Nephron (organoid): ENCODE measurements around the gene MARS1.
"Not testable (repeated sequence)": the region's sequence is repeated elsewhere in the genome, so short reads cannot be mapped to it uniquely, and the experiment has no call there.

Experiments used
- H3K27ac Mint-ChIP-seq, 3 experiments: 2 replicates each; pipeline ENCODE4 v1.8.0; 2020; ENCODE audit warnings: mixed read lengths in 3 of 3, mild to moderate bottlenecking in 2 of 3, moderate library complexity in 1 of 3
- H3K27me3 Mint-ChIP-seq: 2 replicates; pipeline ENCODE4 v1.8.0; 2021; ENCODE audit warnings: low read depth, mild to moderate bottlenecking, moderate library complexity, mixed read lengths
- H3K36me3 Mint-ChIP-seq: 2 replicates; pipeline ENCODE4 v1.8.0; 2020; ENCODE audit warnings: low read depth, mixed read lengths
- H3K4me1 Mint-ChIP-seq: 2 replicates; pipeline ENCODE4 v1.8.0; 2020; ENCODE audit warnings: mixed read lengths
- H3K4me3 Mint-ChIP-seq, 3 experiments: 2 replicates each; pipeline ENCODE4 v1.8.0; 2020; ENCODE audit warnings: mild to moderate bottlenecking in 3 of 3, mixed read lengths in 3 of 3, moderate library complexity in 2 of 3
- H3K9me3 Mint-ChIP-seq: 2 replicates; pipeline ENCODE4 v1.8.0; 2020; ENCODE audit warnings: mixed read lengths
- CTCF ChIP-seq, 3 experiments: fragments of 200-600 bp; sonication (generic); IDR thresholded peaks; one replicate each; pipeline ENCODE4 v1.5.0; 2021; ENCODE audit warnings: antibody characterized with exemption in 3 of 3; ENCODE audit not compliant: unreplicated experiment in 3 of 3

MARS1 gene

DNA sequence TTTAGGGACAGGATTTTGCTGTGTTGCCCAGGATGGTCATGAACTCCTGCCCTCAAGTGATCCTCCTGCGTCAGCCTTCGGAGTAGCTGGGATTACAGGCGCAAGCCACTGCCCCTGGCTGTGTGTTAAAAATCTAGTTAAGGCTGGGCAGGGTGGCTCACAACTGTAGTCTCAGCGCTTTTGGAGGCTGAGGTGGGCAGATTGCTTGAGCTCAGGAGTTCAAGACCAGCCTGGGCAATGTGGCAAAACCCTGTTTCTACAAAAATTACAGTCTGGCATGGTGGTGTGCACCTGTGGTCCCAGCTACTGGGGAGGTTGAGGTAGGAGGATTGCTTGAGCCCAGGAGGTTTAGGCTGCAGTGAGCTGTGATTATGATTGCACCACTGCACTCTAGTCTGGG, 23.3 kb downstream of the MARS1 start:
- Mint-ChIP-seq H3K9me3 (peaks cover 4% of the 10 kb centered on the region), H3K36me3 (peaks cover 73% of the 10 kb centered on the region), H3K27ac (no peak overlapping the region)

GRCh38 chr12:57511588-57512325, 23.9 kb downstream of the MARS1 start:
- Mint-ChIP-seq H3K4me3 (no peak overlapping the region), H3K4me1 (no peaks in the 10 kb centered on the region), H3K27me3 (no peaks in the 10 kb centered on the region), H3K9me3 (peaks cover 4% of the 10 kb centered on the region), H3K27ac (no peak overlapping the region), H3K36me3 (peaks cover 73% of the 10 kb centered on the region)
- TF ChIP-seq CTCF (IDR thresholded peaks at IDR 0.05; ENCODE audit: unreplicated experiment in 3 of 3): no peak

More for the DNA sequence above, 23.3 kb downstream of the MARS1 start:
- Mint-ChIP-seq H3K4me1 (no peaks in the 10 kb centered on the region), H3K27me3 (no peaks in the 10 kb centered on the region), H3K4me3 (no peak overlapping the region)
- TF ChIP-seq CTCF (IDR thresholded peaks at IDR 0.05; ENCODE audit: unreplicated experiment in 3 of 3): no peak

GRCh38 chr12:57512665-57513064, 24.8 kb downstream of the MARS1 start:
- Mint-ChIP-seq H3K4me3 (no peak overlapping the region), H3K4me1 (peaks cover 4% of the 10 kb centered on the region), H3K9me3 (peaks cover 4% of the 10 kb centered on the region), H3K27me3 (no peaks in the 10 kb centered on the region), H3K36me3 (peaks cover 81% of the 10 kb centered on the region), H3K27ac (no peak overlapping the region)
- no peak for TF ChIP-seq CTCF (IDR thresholded peaks at IDR 0.05; ENCODE audit: unreplicated experiment in 3 of 3)

DNA sequence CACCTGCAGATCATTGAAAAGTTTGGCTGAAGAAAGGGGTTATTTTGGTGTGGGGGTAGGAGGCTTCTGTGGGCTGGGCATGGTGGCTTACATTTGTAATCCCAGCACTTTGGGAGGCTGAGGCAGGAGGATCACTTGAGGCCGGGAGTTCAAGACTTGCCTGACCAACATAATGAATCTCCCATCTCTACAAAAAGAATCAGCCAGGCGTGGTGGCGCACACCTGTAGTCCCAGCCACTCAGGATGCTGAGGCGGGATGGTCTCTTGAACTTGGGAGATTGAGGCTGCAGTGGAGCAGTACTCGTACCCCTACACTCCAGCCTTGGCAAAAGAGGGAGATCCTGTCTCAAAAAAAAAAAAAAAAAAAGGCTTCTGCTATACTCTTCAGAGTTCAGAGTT, 25.4 kb downstream of the MARS1 start:
- peaks cover 9% of the 10 kb centered on the region for H3K4me1 Mint-ChIP-seq
- TF ChIP-seq CTCF (IDR thresholded peaks at IDR 0.05; ENCODE audit: unreplicated experiment in 3 of 3): no peak
- H3K36me3 Mint-ChIP-seq: peaks cover 82% of the 10 kb centered on the region
- H3K4me3 Mint-ChIP-seq: no peak overlapping the region
- H3K9me3 Mint-ChIP-seq: peaks cover 4% of the 10 kb centered on the region
- H3K27ac Mint-ChIP-seq: no peak overlapping the region
- H3K27me3 Mint-ChIP-seq: no peaks in the 10 kb centered on the region

- H3K9me3 Mint-ChIP-seq, H3K4me3 Mint-ChIP-seq, H3K27ac Mint-ChIP-seq, H3K27me3 Mint-ChIP-seq: not testable (repeated sequence)
- H3K36me3 Mint-ChIP-seq: peaks cover 82% of the 10 kb centered on the region
- H3K4me1 Mint-ChIP-seq: peaks cover 13% of the 10 kb centered on the region
Measured at GRCh38 chr12:57513677-57514076, 25.8 kb downstream of the MARS1 start.

GRCh38 chr12:57514246-57514645, 26.4 kb downstream of the MARS1 start:
- H3K9me3 Mint-ChIP-seq, H3K27me3 Mint-ChIP-seq, H3K27ac Mint-ChIP-seq, H3K4me3 Mint-ChIP-seq: not testable (repeated sequence)
- Mint-ChIP-seq H3K36me3 (peaks cover 82% of the 10 kb centered on the region), H3K4me1 (peaks cover 19% of the 10 kb centered on the region)

- H3K27ac Mint-ChIP-seq: no peak overlapping the region
- H3K27me3 Mint-ChIP-seq: no peaks in the 10 kb centered on the region
- no peaks in the 10 kb centered on the region for H3K9me3 Mint-ChIP-seq
- no peak overlapping the region for H3K4me3 Mint-ChIP-seq
- peaks cover 21% of the 10 kb centered on the region for H3K4me1 Mint-ChIP-seq
- peaks cover 79% of the 10 kb centered on the region for H3K36me3 Mint-ChIP-seq
- no peak for TF ChIP-seq CTCF (IDR thresholded peaks at IDR 0.05; ENCODE audit: unreplicated experiment in 3 of 3)
Measured at GRCh38 chr12:57514720-57515407, 27.0 kb downstream of the MARS1 start.
